ENCODE data around the gene AGGF1.
"Not testable (repeated sequence)": the region's sequence is repeated elsewhere in the genome, so short reads cannot be mapped to it uniquely, and the experiment has no call there.

- not testable (repeated sequence) for TF ChIP-seq CTCF, EZH2phosphoT487 (IDR thresholded peaks at IDR 0.05)
Observed at GRCh38 chr5:77107035-77107434, 76.8 kb downstream of the AGGF1 start.
